ENCODE results near the gene MMD2. TPM values are rescaled to one million over a fixed set of nuclear protein-coding genes. Genes with fewer than 3 reads are reported as not detected.

MMD2 gene
- total and polyA plus RNA-seq, 2 experiments from 2014 or later, result not detected

- Histone ChIP-seq H3K27ac (no peak overlapping the region), H3K9me2 (replicated peaks; ENCODE audit: insufficient read depth) (no peaks in the 10 kb centered on the region), H3K4me1 (ENCODE audit: insufficient read depth) (no peaks in the 10 kb centered on the region), H3K27me3 (peaks cover 7% of the 10 kb centered on the region), H3K36me3 (replicated peaks; ENCODE audit: insufficient read depth, low read depth) (no peaks in the 10 kb centered on the region), H3K79me2 (no peaks in the 10 kb centered on the region), H3K9me3 (ENCODE audit: low read depth) (no peaks in the 10 kb centered on the region), H4K20me1 (ENCODE audit: insufficient read depth, poor library complexity, severe bottlenecking) (no peaks in the 10 kb centered on the region), H3K4me2 (no peak overlapping the region), H2AFZ (no peak overlapping the region), H3K4me3 (no peak overlapping the region)
- WGBS (ENCODE audit: low lambda C conversion rate, missing lambda C conversion rate), result 73% methylated on average over 10 of the region's 10 CpGs
- TF ChIP-seq EZH2phosphoT487 (IDR thresholded peaks at IDR 0.05; ENCODE audit: low read depth, severe bottlenecking, unreplicated experiment), result no peak
- TF ChIP-seq EZH2 (IDR thresholded peaks at IDR 0.05; ENCODE audit: borderline replicate concordance), result no peak
- TF ChIP-seq CTCF (IDR thresholded peaks at IDR 0.05; ENCODE audit: poor library complexity), result no peak
- DNase-seq (ENCODE audit: low spot score), result no peak
Observed at GRCh38 chr7:4884164-4884563, 74.8 kb downstream of the MMD2 start.

DNA sequence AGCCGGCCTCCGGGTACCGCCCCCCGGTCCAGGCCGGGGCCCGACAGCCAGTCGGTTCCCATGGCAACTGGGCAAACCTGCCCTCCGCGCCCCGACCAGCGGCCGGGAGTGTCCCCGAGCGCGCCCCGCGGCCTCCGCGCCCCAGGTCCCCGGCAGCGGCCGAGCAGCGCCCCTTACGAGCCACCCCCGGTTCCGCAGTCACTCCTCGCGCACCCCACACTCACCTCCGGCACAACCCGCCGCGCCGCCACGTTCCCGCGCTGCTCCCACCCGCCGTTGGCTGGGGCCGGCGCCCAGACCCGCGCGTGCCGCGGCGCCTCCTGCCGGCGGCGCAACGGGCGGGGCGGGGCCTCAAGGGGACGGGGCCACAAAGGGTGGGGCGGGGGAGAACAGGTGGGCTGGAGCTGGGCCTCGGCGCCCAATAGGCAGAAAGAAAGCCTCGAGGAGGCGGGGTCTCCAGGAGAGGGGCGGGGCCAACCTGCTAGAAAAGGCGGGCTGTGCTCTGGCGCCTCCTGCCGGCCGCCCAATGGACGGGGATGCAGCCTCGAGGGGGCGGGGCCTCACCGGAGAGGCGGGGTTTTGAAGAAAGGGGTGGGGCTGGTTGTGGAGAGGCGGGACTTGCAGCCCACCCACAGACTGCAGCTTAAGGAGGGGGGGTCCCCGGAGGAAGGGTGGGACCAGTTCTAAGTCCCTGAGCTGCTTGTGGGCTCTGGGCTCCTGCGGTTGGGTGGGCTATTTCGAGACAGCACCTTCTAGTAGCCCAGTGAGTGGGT lies 75.4 kb downstream of the MMD2 start, which contains the start of gene RADIL:
RADIL (minus strand) TSS at position 345 of the 773 bp plus-strand sequence. CDS start 5,577 bp downstream, outside the sequence.
- H3K36me3 ChIP-seq (replicated peaks; ENCODE audit: insufficient read depth, low read depth), result no peaks in the 10 kb centered on the region
- H3K9me3 ChIP-seq (ENCODE audit: low read depth), result no peaks in the 10 kb centered on the region
- WGBS (ENCODE audit: low lambda C conversion rate, missing lambda C conversion rate), result 16% methylated on average over 10 of the region's 72 CpGs
- peak within 1 kb of the TSS; percentile 95 for H3K4me2 ChIP-seq
- TF ChIP-seq EZH2 (IDR thresholded peaks at IDR 0.05; ENCODE audit: borderline replicate concordance) (no peak), EZH2phosphoT487 (IDR thresholded peaks at IDR 0.05; ENCODE audit: low read depth, severe bottlenecking, unreplicated experiment) (no peak), CTCF (IDR thresholded peaks at IDR 0.05; ENCODE audit: poor library complexity) (peak; percentile 82)
- H3K79me2 ChIP-seq, result no peaks in the 10 kb centered on the region
- peak within 1 kb of the TSS; percentile 45 for H3K4me3 ChIP-seq
- peak within 1 kb of the TSS; percentile 63 for H2AFZ ChIP-seq
- H3K27me3 ChIP-seq, result peaks cover 7% of the 10 kb centered on the region
- no peaks in the 10 kb centered on the region for H3K4me1 ChIP-seq (ENCODE audit: insufficient read depth)
- H3K27ac ChIP-seq, result peak within 1 kb of the TSS; percentile 57
- no peaks in the 10 kb centered on the region for H3K9me2 ChIP-seq (replicated peaks; ENCODE audit: insufficient read depth)
- DNase-seq (ENCODE audit: low spot score), result peak; percentile 92
- H4K20me1 ChIP-seq (ENCODE audit: insufficient read depth, poor library complexity, severe bottlenecking), result no peaks in the 10 kb centered on the region

DNA sequence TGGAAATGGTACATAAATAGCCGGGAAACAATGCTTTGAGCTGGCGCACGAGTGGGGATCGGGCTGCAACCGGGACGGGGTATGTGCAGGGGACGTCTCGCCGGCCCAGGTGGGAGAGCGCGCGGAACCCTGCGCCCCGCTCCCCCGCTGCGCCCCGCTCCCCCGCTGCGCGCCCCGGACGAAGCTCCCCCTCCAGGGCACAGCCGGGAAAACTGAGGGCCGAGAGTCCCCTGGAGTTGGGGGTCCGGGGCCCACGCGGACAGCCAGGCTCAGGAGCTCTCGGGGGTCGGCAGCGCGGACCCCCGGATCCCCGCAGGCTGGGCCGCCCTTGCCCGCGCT lies 76.0 kb downstream of the MMD2 start:
- H3K27ac ChIP-seq, result no peak overlapping the region

More for the DNA sequence above, 76.0 kb downstream of the MMD2 start:
- H3K27me3 ChIP-seq, result peaks cover 7% of the 10 kb centered on the region
- H3K79me2 ChIP-seq, result no peaks in the 10 kb centered on the region
- H2AFZ ChIP-seq, result peak overlapping the region; percentile 63
- 2% methylated on average over 11 of the region's 36 CpGs for WGBS (ENCODE audit: low lambda C conversion rate, missing lambda C conversion rate)
- H3K4me2 ChIP-seq, result peak overlapping the region; percentile 95
- no peak for DNase-seq (ENCODE audit: low spot score)
- no peak for TF ChIP-seq EZH2 (IDR thresholded peaks at IDR 0.05; ENCODE audit: borderline replicate concordance)
- TF ChIP-seq EZH2phosphoT487 (IDR thresholded peaks at IDR 0.05; ENCODE audit: low read depth, severe bottlenecking, unreplicated experiment), result no peak
- TF ChIP-seq CTCF (IDR thresholded peaks at IDR 0.05; ENCODE audit: poor library complexity), result no peak
- H3K9me2 ChIP-seq (replicated peaks; ENCODE audit: insufficient read depth), result no peaks in the 10 kb centered on the region
- peak overlapping the region; percentile 45 for H3K4me3 ChIP-seq
- no peaks in the 10 kb centered on the region for H4K20me1 ChIP-seq (ENCODE audit: insufficient read depth, poor library complexity, severe bottlenecking)
- H3K4me1 ChIP-seq (ENCODE audit: insufficient read depth), result no peaks in the 10 kb centered on the region
- no peaks in the 10 kb centered on the region for H3K36me3 ChIP-seq (replicated peaks; ENCODE audit: insufficient read depth, low read depth)
- no peaks in the 10 kb centered on the region for H3K9me3 ChIP-seq (ENCODE audit: low read depth)

Measured in hepatocyte (in vitro differentiated cells).